Ishikawa (cell line): Measurements from ENCODE around the gene UBE3D.

Experiments used
- CEBPB ChIP-seq: IDR thresholded peaks from 2 replicates; pipeline ENCODE4 v1.6.1; 2012
- CREB1 ChIP-seq: IDR thresholded peaks from 2 replicates; pipeline ENCODE4 v1.6.1; 2012; ENCODE audit warnings: low read depth
- EGR1 ChIP-seq: IDR thresholded peaks from 2 replicates; pipeline ENCODE4 v1.6.1; 2012
- EP300 ChIP-seq: IDR thresholded peaks from 2 replicates; pipeline ENCODE4 v1.6.1; 2012; ENCODE audit warnings: borderline replicate concordance
- FOXM1 ChIP-seq: IDR thresholded peaks from 2 replicates; pipeline ENCODE4 v1.6.1; 2012; ENCODE audit warnings: low read depth, borderline replicate concordance
- NFIC ChIP-seq: IDR thresholded peaks from 2 replicates; pipeline ENCODE4 v1.6.1; 2012
- RAD21 ChIP-seq: IDR thresholded peaks from 2 replicates; pipeline ENCODE4 v1.6.1; 2012; ENCODE audit warnings: low read depth
- TAF1 ChIP-seq: IDR thresholded peaks from 2 replicates; pipeline ENCODE4 v1.6.1; 2012; ENCODE audit warnings: low read depth, mild to moderate bottlenecking
- TCF12 ChIP-seq: IDR thresholded peaks from 2 replicates; pipeline ENCODE4 v1.6.1; 2012; ENCODE audit warnings: low read depth
- TEAD4 ChIP-seq: IDR thresholded peaks from 2 replicates; pipeline ENCODE4 v1.6.1; 2012
- YY1 ChIP-seq: IDR thresholded peaks from 2 replicates; pipeline ENCODE4 v1.6.1; 2012; ENCODE audit warnings: low read depth
- ZBTB7A ChIP-seq: IDR thresholded peaks from 2 replicates; pipeline ENCODE4 v1.6.1; 2012; ENCODE audit warnings: low read depth
- TF ChIP-seq, protein P1 (sequence below): IDR thresholded peaks from 2 replicates; pipeline ENCODE4 v1.6.1; 2012
- TF ChIP-seq, protein P2 (sequence below): IDR thresholded peaks from 2 replicates; pipeline ENCODE4 v1.6.1; 2012; ENCODE audit warnings: low read depth, mild to moderate bottlenecking
- TF ChIP-seq, protein P3 (sequence below): IDR thresholded peaks from 2 replicates; pipeline ENCODE4 v1.6.1; 2012

UBE3D gene

DNA sequence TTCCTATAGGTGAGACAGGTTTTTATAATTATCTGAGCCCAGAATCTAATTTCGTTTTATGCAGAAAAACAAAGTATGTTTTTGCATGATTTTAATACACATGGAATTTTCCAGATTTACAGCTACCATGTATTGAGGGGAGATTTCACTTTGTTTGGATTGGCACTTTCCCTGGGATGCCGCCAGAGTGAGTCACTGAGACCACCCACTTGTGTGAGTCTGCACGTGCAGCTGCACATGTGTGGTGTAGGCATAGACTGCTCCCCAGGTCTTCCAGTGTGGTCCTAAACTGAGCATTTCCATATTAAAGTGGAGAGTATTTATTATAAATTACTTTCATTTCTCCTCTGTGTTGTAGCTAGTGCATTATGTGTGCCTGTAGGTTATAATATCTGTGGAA, 186.8 kb downstream of the UBE3D start:
- TF ChIP-seq CEBPB (no peak), FOXM1 (no peak)

DNA sequence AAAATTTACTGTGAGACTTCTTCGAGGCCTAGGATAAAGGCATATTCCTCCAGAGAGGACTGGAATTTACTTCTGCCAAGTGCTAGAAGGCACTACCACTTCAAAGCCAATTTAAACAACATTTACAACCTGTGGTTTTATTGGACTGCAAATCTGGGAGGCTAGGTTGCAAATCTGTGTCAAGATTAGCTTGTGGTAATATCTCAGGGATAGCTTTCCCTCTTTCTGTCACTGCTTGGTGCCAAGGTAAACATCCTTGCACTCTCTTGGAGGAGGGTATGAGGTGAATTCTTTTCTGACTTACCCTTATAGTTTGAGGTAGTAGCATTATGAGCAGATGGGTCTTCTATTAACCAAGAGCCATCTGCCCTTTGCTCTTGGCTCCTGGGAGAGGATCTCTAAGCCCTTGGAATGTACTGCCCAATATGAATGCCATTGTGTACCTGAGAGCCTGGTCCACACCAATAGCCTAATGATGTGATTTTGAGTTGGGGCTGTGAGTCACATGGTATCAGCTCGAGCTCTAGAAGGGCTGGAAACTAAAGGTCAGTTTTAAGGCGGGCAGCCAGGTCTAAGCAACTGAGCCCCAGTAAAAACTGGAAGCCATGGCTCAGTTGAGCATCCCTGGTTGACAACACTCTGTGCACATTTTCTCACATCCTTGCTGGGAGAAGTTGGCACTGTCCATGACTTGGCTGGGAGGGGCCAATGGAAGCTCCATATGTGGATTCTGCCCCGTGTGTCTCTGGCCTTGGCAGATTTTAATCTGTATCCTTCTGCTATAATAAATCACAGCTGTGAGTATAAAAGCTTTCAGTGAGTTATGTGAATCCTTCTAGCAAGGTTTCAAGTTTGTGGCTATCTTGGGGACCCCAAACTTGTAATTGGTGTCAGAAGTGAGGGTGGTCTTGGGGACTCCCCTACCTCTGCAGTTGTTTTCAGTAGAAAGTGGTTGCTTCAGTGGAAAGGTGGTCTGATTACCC, 188.1 kb downstream of the UBE3D start:
- TF ChIP-seq, protein P1, sequence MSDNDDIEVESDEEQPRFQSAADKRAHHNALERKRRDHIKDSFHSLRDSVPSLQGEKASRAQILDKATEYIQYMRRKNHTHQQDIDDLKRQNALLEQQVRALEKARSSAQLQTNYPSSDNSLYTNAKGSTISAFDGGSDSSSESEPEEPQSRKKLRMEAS, result no peak
- TF ChIP-seq EP300 (no peak), YY1 (no peak), ZBTB7A (no peak), EGR1 (no peak), TEAD4 (no peak), FOXM1 (no peak), CEBPB (no peak), NFIC (no peak), CREB1 (no peak), TCF12 (no peak), TAF1 (no peak), RAD21 (no peak)
- TF ChIP-seq, protein P2, sequence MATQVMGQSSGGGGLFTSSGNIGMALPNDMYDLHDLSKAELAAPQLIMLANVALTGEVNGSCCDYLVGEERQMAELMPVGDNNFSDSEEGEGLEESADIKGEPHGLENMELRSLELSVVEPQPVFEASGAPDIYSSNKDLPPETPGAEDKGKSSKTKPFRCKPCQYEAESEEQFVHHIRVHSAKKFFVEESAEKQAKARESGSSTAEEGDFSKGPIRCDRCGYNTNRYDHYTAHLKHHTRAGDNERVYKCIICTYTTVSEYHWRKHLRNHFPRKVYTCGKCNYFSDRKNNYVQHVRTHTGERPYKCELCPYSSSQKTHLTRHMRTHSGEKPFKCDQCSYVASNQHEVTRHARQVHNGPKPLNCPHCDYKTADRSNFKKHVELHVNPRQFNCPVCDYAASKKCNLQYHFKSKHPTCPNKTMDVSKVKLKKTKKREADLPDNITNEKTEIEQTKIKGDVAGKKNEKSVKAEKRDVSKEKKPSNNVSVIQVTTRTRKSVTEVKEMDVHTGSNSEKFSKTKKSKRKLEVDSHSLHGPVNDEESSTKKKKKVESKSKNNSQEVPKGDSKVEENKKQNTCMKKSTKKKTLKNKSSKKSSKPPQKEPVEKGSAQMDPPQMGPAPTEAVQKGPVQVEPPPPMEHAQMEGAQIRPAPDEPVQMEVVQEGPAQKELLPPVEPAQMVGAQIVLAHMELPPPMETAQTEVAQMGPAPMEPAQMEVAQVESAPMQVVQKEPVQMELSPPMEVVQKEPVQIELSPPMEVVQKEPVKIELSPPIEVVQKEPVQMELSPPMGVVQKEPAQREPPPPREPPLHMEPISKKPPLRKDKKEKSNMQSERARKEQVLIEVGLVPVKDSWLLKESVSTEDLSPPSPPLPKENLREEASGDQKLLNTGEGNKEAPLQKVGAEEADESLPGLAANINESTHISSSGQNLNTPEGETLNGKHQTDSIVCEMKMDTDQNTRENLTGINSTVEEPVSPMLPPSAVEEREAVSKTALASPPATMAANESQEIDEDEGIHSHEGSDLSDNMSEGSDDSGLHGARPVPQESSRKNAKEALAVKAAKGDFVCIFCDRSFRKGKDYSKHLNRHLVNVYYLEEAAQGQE, result no peak
- TF ChIP-seq, protein P3, sequence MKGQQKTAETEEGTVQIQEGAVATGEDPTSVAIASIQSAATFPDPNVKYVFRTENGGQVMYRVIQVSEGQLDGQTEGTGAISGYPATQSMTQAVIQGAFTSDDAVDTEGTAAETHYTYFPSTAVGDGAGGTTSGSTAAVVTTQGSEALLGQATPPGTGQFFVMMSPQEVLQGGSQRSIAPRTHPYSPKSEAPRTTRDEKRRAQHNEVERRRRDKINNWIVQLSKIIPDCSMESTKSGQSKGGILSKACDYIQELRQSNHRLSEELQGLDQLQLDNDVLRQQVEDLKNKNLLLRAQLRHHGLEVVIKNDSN, result no peak

DNA sequence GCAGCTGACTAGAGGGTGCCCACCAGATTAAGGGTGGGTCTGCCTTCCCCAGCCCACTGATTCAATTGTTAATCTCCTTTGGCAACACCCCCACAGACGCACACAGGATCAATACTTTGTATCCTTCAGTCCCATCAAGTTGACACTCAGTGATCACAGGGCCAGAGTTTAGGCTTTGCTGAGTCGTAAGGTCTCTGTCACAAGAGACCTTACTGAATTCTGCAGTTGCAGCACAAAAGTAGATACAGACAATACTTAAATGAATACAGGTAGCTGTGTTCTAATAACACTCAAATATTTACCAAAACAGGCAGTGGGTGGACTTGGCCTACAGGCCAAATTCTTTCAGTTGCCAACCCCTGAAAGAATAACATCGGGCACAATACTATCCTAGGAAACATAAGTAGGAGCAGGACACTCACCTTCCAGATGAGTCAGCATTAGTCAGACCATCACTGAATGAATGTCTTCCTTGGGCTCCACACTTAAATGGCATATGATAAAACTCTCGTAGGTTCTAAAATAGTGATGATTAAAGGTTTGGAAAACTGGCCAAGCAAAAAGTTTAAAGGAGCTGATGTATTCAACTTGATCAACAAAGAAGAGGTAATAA, 190.0 kb downstream of the UBE3D start:
- TF ChIP-seq EGR1 (no peak), CEBPB (no peak), TCF12 (no peak), NFIC (peak; percentile 30; the same call in 1 of the 2 replicates), TEAD4 (no peak), EP300 (peak; percentile 13; the same call in 1 of the 2 replicates)
- TF ChIP-seq, protein P1, result no peak
- TF ChIP-seq, protein P2, result no peak
- TF ChIP-seq, protein P3, result no peak

DNA sequence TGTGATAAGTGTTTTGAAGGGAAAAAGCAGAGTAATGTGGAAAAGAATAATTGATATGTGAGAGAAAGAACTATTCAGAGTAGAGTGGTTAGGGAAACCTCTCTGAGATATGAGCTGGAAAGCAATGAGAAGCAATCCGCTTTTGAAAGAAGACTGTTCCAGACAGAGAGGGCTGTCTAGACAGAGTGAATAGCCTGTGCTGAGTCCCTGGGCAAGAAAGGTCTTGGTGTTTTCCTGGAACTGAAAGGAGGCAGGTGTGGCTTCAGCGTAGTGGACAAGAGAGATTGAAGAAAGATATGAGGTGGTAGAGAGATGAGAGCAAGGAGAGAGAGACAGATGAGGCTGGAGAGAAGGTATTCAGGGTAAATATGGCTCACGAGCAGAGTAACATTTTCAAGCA, 190.8 kb downstream of the UBE3D start:
- TF ChIP-seq RAD21, result no peak
- TF ChIP-seq, protein P1, result no peak
- TF ChIP-seq EGR1, result no peak
- no peak for TF ChIP-seq NFIC
- no peak for TF ChIP-seq YY1
- TF ChIP-seq TAF1, result no peak
- TF ChIP-seq CREB1, result no peak
- TF ChIP-seq, protein P3, result no peak
- no peak for TF ChIP-seq EP300

DNA sequence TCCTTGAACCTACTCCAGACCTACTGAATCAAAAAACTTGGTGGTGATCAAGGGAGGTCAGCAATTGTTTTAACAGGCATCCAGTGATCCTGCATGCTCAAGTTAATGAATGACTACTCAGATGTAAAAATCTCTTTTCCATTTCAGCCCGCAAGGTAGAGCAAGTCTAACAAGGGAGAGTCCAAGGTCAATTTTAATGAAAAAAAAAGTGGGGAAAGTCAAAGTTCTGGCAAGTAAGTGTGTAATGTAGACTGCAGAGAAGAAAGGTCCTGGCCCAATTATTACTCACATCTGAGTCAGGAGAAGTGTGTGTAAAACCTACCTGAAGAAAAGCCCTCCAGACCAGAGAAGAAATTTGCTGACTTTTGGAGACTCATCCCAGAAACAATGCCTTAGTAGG, 193.5 kb downstream of the UBE3D start:
- TF ChIP-seq TEAD4 (no peak), EGR1 (no peak), EP300 (no peak), NFIC (no peak), RAD21 (no peak), CEBPB (no peak), CREB1 (no peak), ZBTB7A (no peak), TAF1 (no peak), YY1 (no peak), TCF12 (no peak), FOXM1 (no peak)
- TF ChIP-seq, protein P2, result no peak
- TF ChIP-seq, protein P1, result no peak
